Astrocyte (in vitro differentiated cells and primary cell): ENCODE results near the gene SCAP.

Source experiments
- CTCF ChIP-seq: IDR thresholded peaks from 2 replicates; pipeline ENCODE4 v1.5.1; 2011; ENCODE audit warnings: low read depth, mild to moderate bottlenecking, inconsistent platforms, low read length, moderate library complexity; ENCODE audit not compliant: insufficient read depth
- EZH2 ChIP-seq: IDR thresholded peaks from 2 replicates; pipeline ENCODE4 v1.6.1; 2012; ENCODE audit warnings: mild to moderate bottlenecking, low read length, inconsistent platforms; ENCODE audit not compliant: insufficient read depth

DNA sequence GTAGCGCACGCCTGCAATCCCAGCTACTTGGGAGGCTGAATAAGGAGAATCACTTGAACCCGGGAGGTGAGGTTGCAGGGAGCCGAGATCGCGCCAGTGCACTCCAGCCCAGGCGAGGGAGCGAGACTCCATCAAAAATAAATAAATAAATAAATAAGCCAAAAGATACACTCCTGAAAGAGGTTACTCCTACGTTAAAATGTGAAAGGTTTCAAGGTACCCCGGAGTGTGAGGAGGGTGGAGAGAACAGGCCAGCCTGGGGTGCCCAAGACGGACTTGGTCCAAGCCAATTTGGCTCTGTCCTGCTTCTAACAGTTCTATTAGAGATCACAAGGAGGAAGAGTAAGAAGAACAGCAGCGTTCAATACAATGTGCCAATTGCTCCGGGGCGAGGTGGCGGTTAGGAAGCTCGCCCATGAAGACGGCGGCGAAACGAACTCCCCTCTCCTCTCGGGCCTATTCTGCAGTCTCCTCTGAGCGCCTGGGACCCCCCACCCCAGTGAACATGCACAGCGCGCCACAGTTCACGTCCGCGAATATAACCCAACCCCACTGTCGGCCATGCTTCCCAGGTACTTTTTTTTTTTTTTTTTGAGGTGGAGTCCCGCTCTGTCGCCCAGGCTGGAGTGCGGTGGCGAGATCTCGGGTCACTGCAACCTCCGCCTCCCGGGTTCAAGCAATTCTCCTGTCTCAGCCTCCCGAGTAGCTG, 36.8 kb upstream of the SCAP start:
- TF ChIP-seq CTCF (no peak), EZH2 (no peak)
